NT2/D1 (cell line): ENCODE results near the gene YBX3.

Experiments
- SUZ12 ChIP-seq: IDR thresholded peaks from 2 replicates; pipeline ENCODE4 v1.6.1; 2011; ENCODE audit not compliant: insufficient read length, insufficient read depth; ENCODE audit errors: extremely low read depth
- YY1 ChIP-seq: IDR thresholded peaks from 2 replicates; pipeline ENCODE4 v1.6.1; 2011; ENCODE audit not compliant: insufficient read length, insufficient read depth

DNA sequence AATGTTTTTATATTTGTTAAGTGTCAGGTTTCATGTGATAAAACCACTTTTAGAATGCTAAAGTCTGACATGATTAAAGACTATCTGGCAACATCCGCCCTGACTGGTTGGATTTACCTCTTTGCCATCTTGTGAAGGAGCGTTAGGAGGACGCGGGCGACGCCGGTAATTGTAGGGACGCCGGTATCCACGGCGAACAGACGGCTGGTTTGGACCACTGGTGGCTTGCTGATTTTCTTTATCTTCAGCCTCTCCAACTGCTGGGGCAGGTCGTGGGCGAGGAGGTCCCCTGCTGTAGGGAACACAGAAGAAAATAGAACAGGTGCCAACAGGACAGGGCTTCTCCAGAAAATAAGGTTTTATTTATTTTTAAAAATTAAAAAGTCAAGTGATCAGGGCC, 21.3 kb downstream of the YBX3 start:
- TF ChIP-seq SUZ12, result no peak
- TF ChIP-seq YY1, result no peak
